Left forelimb (tissue), 1 donor: Measurements from ENCODE around the gene SEMA3G.

ENCODE experiments used
- DNase-seq: peaks from one replicate; pipeline ENCODE4 v3.0.0-alpha.2; 2018; ENCODE audit warnings: low spot score

SEMA3G gene

DNA sequence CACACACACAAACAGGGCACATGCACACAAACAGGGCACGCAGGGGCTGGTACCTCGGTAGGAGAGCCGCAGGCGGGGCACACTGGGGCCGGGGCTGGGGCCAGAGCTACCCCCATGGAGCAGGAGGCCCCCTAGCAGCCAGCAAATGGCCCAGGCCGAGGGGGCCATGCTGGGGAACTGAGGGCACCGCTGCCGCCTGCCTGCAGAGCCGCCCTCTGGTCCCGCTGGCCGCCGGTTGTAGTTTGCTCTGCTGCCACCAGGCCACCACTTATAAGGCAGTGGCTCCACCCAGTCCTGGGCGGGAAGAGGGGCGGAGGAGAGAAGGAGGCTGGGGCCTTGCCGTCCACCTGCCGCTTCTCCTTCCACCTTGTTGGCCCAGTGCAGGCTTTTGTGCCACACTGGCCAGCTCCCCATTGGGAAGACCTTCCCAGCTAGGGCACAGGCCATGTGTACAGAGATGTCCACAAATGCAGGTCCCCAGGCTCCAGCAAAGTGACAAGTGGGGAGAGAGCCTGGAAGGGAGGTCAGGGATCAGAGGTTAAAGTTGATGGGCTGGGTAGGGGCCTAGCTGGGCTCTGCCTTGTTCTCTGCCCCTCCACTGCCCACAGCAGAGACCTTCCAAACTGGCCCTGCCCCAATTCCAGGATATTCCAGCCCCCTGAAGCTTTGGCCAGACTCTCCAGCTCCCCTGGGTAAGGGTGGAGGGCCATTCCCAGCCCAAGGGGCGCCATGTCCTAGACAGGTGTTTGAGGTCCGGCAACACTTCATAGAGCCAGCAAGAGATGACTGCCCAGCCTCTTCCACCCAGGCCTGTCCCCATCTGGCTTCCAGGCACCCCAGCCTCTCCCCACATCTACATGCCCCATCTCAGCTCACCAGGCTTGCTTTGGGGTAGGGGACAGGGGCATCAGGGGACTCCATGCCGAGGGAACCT, at the start of gene SEMA3G:
Gene SEMA3G (minus strand): TSS at position 244 of the 934 bp plus-strand sequence. CDS start 76 bp downstream, at position 168.
- DNase-seq = no peak

DNA sequence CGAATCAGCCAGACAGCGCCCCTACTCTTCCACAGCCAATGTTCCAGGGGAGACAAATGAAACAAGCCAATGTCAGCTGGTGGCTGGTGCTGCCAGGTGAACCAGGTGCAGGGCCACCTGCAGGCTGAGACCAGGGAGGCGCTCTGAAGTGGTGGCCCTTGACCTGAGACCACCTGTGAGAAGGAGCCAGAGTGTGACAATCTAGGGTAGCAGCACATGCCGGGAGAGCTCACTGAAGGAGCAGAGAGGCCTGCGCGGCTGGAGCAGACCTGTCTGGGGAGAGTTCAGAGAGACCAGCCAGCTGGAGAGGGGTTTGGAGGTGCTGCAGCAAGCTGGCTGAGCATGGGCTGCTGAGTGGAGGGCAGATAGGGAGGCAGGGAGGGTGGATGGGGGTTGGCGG, 49.5 kb upstream of the SEMA3G start:
- DNase-seq = no peak

DNA sequence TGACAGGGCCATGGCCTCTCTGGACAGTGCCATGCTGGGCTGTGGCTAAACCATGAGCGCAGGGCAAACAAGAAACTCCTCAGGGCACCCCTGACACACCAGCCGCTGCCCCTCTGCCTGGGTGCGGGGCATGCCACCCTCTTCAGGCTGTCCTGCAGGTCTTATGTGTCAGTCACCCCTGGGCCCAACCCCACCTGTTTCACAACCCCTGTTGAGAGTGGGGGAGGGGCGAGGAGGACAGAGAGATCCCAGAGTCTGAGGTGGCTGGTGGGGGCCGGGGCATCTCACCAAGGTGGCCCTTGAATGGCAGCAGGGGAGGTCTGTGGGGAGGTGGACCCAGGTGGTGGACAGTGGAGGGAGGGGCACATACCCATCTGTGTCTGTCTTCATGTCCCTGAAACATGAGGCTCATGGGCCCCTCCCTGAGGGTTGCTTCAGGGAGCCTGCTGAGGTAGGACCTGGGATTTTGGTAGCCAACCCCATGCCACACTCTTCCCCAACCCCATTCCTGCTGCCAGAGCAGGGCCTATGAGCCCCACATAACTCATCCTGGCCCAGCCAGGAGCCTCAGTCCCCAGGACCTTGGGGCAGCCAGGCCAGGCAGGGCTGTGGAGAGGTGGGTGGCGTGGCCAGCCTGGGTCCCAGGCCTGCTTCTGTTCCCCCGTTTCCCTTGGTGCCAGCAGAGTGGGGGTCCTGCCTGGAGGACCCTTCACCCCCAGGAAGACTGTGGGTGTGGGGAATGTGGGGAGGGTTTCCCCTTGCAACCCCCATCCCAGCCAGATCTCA, 48.5 kb upstream of the SEMA3G start:
- DNase-seq = no peak

DNA sequence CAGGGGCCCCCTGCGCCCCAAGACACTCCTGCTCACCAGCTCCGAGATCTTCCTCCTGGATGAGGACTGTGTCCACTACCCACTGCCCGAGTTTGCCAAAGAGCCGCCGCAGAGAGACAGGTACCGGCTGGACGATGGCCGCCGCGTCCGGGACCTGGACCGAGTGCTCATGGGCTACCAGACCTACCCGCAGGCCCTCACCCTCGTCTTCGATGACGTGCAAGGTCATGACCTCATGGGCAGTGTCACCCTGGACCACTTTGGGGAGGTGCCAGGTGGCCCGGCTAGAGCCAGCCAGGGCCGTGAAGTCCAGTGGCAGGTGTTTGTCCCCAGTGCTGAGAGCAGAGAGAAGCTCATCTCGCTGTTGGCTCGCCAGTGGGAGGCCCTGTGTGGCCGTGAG, 47.2 kb upstream of the SEMA3G start:
- DNase-seq = no peak

DNA sequence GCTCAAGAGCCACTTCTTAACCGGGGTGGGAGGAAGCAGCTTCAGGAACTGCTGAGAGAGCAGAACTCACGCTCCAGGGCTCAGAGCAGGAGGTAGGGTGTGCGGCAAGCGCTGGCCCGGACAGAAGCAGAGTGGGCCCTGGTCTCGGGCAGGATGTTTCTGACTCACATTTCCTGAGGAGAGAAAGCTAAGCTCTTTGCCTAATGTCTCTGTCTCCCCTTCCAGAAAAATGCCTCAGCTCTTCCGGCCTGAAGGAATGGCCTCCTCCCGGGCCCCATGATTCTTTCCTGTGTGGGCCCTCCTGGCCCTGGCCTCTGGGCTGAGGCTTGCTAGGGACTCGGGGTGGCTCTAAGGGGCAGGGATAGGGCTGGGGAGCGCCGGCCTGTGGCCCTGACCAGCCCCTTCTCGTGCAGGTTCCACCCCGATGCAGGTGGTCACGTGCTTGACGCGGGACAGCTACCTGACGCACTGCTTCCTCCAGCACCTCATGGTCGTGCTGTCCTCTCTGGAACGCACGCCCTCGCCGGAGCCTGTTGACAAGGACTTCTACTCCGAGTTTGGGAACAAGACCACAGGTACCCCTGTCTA, 46.1 kb upstream of the SEMA3G start:
- DNase-seq = no peak

DNA sequence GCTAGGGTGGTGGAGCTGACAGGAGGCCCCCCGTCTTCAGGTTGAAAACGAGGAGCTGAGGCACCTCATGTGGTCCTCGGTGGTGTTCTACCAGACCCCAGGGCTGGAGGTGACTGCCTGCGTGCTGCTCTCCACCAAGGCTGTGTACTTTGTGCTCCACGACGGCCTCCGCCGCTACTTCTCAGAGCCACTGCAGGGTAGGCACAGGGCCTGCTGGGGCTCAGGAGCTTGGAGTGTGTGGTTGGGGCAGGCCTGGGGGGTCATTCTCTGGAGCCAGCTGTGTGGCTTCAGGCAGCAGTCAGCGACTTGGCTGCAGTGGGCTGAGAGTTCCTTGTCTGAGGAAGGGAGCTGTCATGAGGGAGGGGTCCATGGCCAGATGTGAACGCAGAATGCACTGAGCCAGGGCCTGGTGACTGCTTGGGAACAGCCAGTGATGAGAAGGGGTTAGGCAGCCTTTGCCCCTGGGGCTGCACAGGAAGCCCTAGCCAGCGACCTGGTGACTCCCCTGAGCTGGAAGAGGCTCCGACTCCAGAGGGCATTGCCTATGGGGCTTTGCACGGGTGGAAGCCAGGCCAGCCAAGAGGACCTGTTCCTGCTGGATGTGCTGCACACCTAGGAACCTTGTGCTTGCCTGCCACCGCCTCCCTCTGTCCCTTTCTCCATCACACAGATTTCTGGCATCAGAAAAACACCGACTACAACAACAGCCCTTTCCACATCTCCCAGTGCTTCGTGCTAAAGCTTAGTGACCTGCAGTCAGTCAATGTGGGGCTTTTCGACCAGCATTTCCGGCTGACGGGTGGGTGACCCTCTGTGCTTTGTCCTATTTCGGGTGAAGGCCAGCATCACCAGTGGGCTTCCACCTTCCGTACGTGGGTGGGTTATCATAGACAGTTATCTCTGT, 45.4 kb upstream of the SEMA3G start:
- DNase-seq = no peak

DNA sequence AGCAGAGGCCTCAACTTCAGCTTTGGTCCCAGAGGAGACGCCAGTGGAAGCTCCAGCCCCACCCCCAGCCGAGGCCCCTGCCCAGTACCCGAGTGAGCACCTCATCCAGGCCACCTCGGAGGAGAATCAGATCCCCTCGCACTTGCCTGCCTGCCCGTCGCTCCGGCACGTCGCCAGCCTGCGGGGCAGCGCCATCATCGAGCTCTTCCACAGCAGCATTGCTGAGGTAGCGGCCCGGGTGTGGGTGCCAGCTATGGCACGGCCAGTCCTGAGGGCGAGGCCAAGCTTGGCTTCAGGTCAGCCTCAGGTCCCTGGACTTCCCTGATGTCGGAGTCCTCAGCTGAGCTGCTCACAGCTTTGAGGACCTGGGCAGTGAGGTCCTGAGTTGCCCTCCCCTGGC, 44.5 kb upstream of the SEMA3G start:
- DNase-seq = no peak

DNA sequence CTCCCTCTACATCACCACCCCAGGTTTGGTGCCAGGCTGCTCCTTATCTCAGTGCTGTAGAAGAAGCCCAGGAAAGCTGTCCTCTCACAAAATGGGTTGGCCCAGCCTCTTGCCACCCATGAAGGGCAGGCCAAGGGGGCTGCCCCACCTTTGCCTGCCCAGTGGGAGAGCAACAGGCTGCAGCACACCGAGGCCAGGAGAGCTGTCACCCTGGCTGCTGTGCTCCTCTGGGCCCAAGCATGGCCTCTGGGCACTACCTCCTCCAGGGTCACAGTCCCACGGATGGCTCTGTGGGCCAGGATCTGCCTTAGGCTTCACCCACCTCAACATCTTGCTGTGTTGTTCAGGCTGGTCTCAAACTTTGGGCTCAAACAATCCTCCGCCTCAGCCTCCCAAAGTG, 43.8 kb upstream of the SEMA3G start:
- no peak for DNase-seq

DNA sequence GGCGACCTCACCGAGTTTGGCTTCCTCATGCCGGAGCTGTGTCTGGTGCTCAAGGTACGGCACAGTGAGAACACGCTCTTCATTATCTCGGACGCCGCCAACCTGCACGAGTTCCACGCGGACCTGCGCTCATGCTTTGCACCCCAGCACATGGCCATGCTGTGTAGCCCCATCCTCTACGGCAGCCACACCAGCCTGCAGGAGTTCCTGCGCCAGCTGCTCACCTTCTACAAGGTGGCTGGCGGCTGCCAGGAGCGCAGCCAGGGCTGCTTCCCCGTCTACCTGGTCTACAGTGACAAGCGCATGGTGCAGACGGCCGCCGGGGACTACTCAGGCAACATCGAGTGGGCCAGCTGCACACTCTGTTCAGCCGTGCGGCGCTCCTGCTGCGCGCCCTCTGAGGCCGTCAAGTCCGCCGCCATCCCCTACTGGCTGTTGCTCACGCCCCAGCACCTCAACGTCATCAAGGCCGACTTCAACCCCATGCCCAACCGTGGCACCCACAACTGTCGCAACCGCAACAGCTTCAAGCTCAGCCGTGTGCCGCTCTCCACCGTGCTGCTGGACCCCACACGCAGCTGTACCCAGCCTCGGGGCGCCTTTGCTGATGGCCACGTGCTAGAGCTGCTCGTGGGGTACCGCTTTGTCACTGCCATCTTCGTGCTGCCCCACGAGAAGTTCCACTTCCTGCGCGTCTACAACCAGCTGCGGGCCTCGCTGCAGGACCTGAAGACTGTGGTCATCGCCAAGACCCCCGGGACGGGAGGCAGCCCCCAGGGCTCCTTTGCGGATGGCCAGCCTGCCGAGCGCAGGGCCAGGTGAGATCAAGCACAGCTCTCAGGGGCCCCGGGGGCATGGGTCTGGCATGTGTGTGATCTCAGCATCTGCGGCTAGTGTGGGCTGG, 43.1 kb upstream of the SEMA3G start:
- no peak for DNase-seq

DNA sequence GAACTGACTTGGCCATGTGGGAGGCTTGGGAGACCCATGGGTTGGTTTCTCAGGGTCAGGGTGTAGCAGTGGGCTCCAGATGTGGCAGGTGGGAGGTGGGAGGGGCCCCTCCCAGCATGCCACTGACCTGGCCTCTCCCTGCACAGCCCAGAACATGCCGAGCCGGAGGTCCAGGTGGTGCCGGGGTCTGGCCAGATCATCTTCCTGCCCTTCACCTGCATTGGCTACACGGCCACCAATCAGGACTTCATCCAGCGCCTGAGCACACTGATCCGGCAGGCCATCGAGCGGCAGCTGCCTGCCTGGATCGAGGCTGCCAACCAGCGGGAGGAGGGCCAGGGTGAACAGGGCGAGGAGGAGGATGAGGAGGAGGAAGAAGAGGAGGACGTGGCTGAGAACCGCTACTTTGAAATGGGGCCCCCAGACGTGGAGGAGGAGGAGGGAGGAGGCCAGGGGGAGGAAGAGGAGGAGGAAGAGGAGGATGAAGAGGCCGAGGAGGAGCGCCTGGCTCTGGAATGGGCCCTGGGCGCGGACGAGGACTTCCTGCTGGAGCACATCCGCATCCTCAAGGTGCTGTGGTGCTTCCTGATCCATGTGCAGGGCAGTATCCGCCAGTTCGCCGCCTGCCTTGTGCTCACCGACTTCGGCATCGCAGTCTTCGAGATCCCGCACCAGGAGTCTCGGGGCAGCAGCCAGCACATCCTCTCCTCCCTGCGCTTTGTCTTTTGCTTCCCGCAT, 42.3 kb upstream of the SEMA3G start:
- no peak for DNase-seq

DNA sequence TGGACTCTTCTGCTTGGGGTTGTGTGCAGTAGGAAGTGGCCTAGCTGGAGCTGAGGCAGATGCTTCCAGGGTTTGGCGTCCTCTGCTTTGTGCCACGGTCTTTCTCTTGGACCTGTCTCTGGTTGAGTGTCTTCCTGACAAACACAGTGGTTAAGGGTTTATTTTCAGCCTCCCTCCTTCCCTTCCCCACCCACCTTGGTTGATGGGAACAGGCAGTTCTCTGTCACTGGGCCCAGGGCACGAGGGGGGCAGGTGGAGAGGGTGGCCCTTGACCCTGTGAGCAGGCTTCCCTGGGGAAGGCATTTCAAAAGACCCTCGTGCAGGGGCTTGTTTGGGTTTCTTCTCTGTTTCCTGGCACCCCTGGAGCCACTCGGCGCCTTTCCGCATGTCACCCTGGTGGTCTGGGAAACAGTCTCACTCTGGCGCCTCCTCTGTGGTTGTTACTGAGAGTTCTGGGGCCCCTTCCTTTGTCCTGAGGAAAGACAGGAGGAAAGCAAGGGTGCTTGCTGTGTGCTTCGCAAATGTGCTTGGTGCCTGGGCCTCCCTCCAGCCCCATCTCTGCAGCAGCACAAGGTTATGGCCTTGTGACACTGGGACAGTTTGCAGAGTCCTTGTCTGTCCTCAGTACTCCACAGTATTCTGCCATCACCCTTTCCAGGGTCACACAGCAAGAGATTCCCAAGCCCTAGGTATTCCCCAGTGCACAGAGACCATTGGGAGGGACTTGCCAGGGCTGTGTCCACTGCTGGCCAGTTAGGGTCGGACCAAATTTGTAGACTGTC, 40.0 kb upstream of the SEMA3G start:
- no peak for DNase-seq

DNA sequence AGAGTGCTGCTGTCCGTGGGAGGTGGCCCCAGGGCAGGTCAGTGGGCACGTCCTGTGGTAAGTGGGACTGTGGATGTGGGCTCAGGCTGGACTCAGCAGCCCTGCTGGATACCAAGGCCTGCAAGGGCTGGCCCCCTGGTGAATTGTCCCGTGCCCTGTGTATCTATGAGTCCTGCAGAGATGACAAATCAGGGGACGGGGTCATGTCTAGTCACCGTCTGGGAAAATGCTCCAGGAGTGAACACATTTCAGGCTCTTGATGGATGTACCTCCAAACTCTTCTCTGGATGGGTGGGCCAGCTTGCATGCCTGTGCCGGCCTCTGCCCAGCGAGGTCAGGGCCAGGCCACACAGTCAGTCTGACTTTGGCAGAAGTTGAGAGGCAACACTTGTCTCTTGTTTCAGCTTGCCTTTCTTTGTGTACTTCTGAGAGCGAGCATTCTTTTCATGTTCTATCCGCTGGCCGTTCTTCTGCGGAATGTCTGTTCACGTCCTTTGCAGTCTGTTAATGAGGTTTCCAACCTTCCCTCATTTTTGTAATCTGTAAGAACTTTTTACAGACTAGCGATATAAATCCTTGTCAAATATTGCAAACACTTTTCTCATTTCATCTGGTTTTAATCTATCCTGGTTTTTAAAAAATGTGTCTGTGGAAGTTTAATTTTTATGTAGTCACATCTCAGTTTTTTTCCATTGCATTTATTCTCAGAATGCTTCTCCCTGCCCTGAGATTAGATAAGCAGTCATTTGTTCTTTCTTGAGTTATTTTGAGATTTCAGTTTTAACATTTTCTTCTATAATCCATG, 38.9 kb upstream of the SEMA3G start:
- no peak for DNase-seq

DNA sequence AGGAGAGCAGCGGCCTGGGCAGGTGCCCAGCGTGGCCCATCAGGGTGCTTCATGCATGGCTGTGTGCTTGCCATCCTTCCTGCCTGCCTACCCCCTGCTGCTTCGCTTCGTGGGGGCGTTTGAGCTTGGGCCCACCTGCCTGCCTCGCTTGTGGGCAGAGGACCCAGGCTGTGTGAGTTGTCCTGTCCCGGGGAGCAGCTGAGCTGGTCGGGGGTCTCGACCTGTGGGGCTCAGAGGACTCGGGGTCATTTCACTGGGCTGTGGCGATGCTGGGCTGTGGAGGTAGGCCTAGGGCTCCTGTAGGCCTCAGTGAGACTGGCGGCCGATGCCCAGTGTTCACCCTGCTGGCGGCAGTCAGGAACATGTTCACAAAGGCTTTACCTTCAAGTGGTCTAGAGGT, 38.2 kb upstream of the SEMA3G start:
- no peak for DNase-seq

DNA sequence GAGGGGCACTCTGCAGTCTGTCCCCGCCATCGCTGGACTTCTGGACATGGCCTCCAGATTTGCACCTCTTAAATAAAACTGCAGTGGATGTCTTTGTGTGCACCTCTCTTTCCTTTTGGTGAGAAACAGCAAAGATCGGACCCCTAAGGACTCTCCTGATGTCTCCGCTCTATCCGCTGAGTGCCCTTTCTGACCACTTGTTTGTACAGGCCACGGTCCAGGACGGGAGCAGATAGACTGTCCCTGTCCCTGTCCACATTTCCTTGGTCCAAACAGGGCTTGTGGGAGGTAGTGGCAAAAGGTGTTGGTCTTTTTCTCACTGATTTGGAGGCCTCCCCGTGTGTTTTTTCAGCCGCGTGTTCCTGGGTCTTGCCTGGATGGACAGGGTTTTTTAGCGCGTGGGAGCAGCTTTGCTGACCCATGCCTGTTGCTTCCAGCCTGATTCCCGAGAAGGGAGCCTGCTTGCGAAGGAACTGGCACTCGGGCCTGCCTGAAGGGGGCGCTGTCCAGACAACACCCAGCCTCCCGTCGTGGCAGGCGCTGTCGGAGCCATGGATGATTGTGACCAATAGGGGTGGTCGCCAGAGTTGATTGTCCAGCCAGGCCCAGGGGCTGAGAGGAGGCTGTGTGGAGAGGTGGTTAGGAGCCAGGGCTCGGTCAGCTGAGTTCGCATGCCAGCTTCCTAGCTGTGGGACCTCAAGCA, 37.1 kb upstream of the SEMA3G start:
- DNase-seq = no peak

DNA sequence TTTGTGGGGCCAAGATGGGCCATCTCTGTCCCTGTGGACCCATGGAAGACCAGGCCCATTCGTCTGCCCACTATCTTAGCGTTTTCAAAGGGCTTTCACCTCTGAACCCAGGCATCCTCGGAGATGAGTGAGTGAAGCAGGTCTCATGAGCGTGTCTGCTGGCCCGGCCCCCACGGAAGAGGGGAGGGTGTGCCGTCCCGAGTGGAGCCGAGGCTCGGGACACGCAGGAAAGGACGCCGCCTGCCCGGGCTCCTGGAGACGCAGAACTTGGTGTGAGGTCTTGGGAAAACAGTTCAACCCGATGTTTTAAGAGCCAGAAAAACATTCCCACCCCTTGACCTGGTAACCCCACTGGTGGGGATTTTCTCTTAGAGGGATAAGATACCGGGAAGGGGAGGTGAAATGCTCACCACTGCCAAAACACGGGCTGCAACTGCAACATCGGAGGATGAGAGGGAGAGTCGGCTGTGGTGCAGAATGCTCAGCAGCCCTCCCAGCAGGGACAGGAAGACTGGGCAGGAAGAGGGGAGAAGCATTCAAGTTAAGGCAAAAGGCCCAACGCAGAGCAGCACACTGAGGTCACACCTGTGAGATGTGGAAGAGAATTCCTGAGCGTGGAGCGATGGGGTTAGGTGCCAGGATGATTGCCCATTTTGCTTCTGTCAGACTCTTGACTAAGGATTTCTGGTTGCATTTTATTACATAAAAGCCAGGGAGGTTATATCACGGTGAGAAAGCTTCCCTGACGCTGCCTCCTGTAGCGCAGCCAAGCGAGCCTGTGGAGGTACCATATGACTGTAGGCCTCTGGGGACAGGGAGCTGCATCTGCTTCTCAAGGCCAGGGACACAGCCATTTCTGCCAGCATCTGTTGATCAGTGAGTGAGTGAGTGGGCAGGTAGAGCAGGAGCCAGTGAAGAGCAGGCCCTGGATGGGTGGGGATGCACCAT, 36.1 kb upstream of the SEMA3G start:
- no peak for DNase-seq

DNA sequence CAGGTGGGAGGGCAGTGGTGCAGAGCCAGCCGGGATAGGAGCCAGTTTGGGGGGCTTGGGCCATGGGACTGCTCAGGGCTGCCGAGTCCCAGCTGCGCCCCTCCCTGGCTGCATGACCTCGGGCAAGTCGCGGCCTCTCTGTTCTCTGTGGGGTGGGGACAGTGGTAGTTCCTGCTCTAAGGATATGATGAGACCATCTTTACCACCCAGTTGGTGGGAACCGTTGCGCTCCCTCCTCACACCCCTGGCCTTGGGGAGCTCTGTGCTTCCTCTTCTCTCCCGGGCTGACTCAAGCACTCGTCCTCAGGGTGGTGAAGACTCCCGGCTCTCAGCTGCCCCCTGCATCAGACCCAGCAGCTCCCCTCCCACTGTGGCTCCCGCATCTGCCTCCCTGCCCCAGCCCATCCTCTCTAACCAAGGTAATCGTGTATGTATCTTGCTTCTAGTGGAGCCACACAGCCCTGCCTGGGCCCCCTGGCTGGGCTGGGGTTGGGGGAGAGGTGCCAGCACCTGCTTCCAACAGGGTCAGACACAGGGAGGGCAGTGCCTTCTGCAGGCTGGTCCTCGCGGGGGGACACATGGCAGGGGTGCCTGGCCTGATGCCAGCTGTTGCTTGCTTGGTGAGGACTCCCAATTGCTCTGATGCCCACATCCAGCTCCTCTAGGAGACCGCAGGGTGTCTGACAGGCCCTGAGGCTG, 35.1 kb upstream of the SEMA3G start:
- DNase-seq = no peak
